Caco-2 (cell line): Measurements from ENCODE around the gene ALOXE3. TPM values are rescaled to one million over a fixed set of nuclear protein-coding genes. Genes with fewer than 3 reads are reported as not detected.

ENCODE experiments used
- BruUV-seq: library from RNA; stranded (reverse); fragments of 400-500 nt; replicated peaks from 2 replicates; lab custom pipeline; 2021; lab: Mats Ljungman, UMichigan
- CTCF ChIA-PET: fragments of 300-600 bp; sonication (Branson Sonifier 250); formaldehyde crosslinking; loops from one replicate; lab custom pipeline; 2022; ENCODE audit warnings: antibody characterized with exemption; lab: Charles Lee
- POLR2A ChIA-PET: fragments of 300-600 bp; sonication (Branson Sonifier 250); formaldehyde crosslinking; loops from one replicate; lab custom pipeline; 2022; ENCODE audit warnings: antibody characterized with exemption; lab: Charles Lee
- DNase-seq, 2 experiments: peaks; one replicate each; pipeline versions ENCODE4 v3.0.0 to v3.0.0-alpha.2; 2020 to 2022
- H3K27me3 ChIP-seq: replicated peaks from 2 replicates; pipeline ENCODE4 v1.6.0; 2011; ENCODE audit warnings: low read length; ENCODE audit not compliant: control insufficient read depth, insufficient read depth
- H3K36me3 ChIP-seq: 2 replicates; pipeline ENCODE4 v1.5.1; 2011; ENCODE audit warnings: low read length; ENCODE audit not compliant: control insufficient read depth, insufficient read depth
- H3K4me1 ChIP-seq: fragments of 250-450 bp; sonication (Bioruptor Pico); 2 replicates; pipeline ENCODE4 v1.5.1; 2020; ENCODE audit warnings: mild to moderate bottlenecking
- H3K4me3 ChIP-seq: 2 replicates; pipeline ENCODE4 v1.5.1; 2011; ENCODE audit warnings: low read depth, mild to moderate bottlenecking, control low read depth, low read length
- H3K9me3 ChIP-seq: fragments of 250-450 bp; sonication (Bioruptor Pico); 2 replicates; pipeline ENCODE4 v1.5.1; 2020; ENCODE audit warnings: mild to moderate bottlenecking, moderate library complexity
- H3K27ac Mint-ChIP-seq: one replicate; pipeline ENCODE4 v1.8.0; 2022; ENCODE audit warnings: mixed read lengths; ENCODE audit not compliant: unreplicated experiment
- H3K27me3 Mint-ChIP-seq: one replicate; pipeline ENCODE4 v1.8.0; 2022; ENCODE audit warnings: mixed read lengths; ENCODE audit not compliant: insufficient read depth, unreplicated experiment
- H3K36me3 Mint-ChIP-seq: one replicate; pipeline ENCODE4 v1.8.0; 2022; ENCODE audit warnings: mild to moderate bottlenecking, mixed read lengths; ENCODE audit not compliant: insufficient read depth, unreplicated experiment
- H3K4me1 Mint-ChIP-seq: one replicate; pipeline ENCODE4 v1.8.0; 2022; ENCODE audit warnings: low read depth, mixed read lengths; ENCODE audit not compliant: unreplicated experiment
- H3K4me3 Mint-ChIP-seq: one replicate; pipeline ENCODE4 v1.8.0; 2022; ENCODE audit warnings: mild to moderate bottlenecking, moderate library complexity, mixed read lengths; ENCODE audit not compliant: unreplicated experiment
- H3K9me3 Mint-ChIP-seq: one replicate; pipeline ENCODE4 v1.8.0; 2022; ENCODE audit warnings: mixed read lengths; ENCODE audit not compliant: unreplicated experiment
- CTCF ChIP-seq, 2 experiments: fragments of 200-600 bp in 1 of 2; IDR thresholded peaks; 1 replicate in 1 of 2; 2 replicates in 1 of 2; pipeline versions ENCODE4 v1.5.1 to v1.8.0; 2011 to 2022; ENCODE audit warnings: antibody characterized with exemption in 1 of 2, control low read depth in 1 of 2, inconsistent platforms in 1 of 2, low read depth in 1 of 2, low read length in 1 of 2, mild to moderate bottlenecking in 1 of 2, moderate library complexity in 1 of 2; ENCODE audit not compliant: insufficient read depth in 1 of 2, severe bottlenecking in 1 of 2, unreplicated experiment in 1 of 2
- intact Hi-C: fragments of 100-400 bp; cut with micrococcal nuclease; formaldehyde crosslinking; loops from one replicate; pipeline ENCODE4 v1.10.0; 2022; ENCODE audit not compliant: unreplicated experiment
- total RNA-seq: library from RNA; stranded (reverse); gene quantifications from 2 replicates; pipeline ENCODE4 v1.2.3, GENCODE V29; 2022

ALOXE3 gene
- total RNA-seq, 1 experiment from 2014 or later: not detected

GRCh38 chr17:8119581-8120519, 1.5 kb upstream of the ALOXE3 start:
- Mint-ChIP-seq H3K36me3 (peaks cover 43% of the 10 kb centered on the region), H3K4me1 (peaks cover 23% of the 10 kb centered on the region), H3K9me3 (no peaks in the 10 kb centered on the region), H3K27ac (peak overlapping the region; percentile 92), H3K4me3 (peak overlapping the region; percentile 87), H3K27me3 (peaks cover 3% of the 10 kb centered on the region)
- Histone ChIP-seq H3K9me3 (no peaks in the 10 kb centered on the region), H3K36me3 (no peaks in the 10 kb centered on the region), H3K4me1 (no peaks in the 10 kb centered on the region; the same call in 1 of the 2 replicates), H3K27me3 (no peaks in the 10 kb centered on the region; the same call in 1 of the 2 replicates), H3K4me3 (peak overlapping the region; percentile 63)
- intact Hi-C loops: loop anchor here (2.0 to 5.0 kb wide), 3 partner anchors 38 to 67 kb away; no protein-coding TSS in a partner anchor
- CTCF ChIA-PET: interaction anchor here (0.9 to 1.9 kb wide), 4 partner anchors 37 to 59 kb away, joined by 4 to 12 read pairs (median 6); no protein-coding TSS in a partner anchor
- POLR2A ChIA-PET: interaction anchor here (1.2 to 1.7 kb wide), 2 partner anchors 53 to 63 kb away, joined by 3 to 8 read pairs; no protein-coding TSS in a partner anchor
- BruUV-seq: no TSS peak
- no peak for TF ChIP-seq CTCF (IDR thresholded peaks at IDR 0.05; ENCODE audit: insufficient read depth in 1 of 2, low read depth in 1 of 2, low read length in 1 of 2, severe bottlenecking in 1 of 2, unreplicated experiment in 1 of 2)
- DNase-seq: peak; percentile 82 to 85

DNA sequence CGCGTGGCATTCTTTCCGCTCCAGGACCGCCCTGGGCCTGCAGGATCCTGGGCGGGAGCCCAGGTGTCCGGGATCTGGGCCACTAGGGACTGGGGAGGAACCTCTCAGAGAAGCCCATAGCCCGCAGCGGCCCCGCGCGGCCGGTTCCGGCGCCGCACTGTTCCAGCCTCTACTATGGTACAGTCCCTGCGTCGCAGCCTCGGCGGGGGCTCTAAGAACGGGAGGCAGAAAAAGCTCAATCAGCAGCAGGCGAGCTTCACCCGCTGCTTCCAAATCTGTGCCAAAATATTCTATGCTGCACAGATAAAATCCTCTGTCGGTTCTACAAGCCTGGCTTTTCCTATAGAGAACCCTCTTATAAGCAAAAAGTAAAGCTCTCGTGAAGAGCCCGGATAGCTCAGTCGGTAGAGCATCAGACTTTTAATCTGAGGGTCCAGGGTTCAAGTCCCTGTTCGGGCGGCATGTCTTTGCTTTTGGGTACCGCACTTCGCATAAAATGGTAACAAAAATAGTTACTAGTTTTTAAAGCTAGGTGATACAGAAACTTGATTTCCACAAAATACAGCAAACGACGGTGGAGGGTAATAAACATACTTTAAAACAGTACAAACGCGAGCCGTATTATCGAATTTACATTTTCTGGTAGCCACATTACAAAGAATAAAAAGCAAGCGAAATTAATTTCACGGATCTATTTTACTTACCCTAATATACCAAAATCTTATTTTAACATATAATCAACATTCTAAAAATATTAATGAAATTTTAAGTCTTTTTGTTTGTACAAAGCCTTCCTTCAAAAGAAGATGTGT, 661 bp upstream of the ALOXE3 start:
- Mint-ChIP-seq H3K4me3 (peak overlapping the region; percentile 87), H3K9me3 (no peaks in the 10 kb centered on the region), H3K4me1 (peaks cover 17% of the 10 kb centered on the region), H3K27ac (peak overlapping the region; percentile 92), H3K27me3 (peaks cover 6% of the 10 kb centered on the region), H3K36me3 (peaks cover 38% of the 10 kb centered on the region)
- Histone ChIP-seq H3K4me3 (peak overlapping the region; percentile 63), H3K36me3 (no peaks in the 10 kb centered on the region), H3K27me3 (no peaks in the 10 kb centered on the region; the same call in 1 of the 2 replicates), H3K4me1 (no peaks in the 10 kb centered on the region; the same call in 1 of the 2 replicates), H3K9me3 (no peaks in the 10 kb centered on the region)
- POLR2A ChIA-PET: interaction anchor here (1.2 to 1.7 kb wide), 2 partner anchors 54 to 62 kb away, joined by 3 to 8 read pairs; no protein-coding TSS in a partner anchor
- BruUV-seq: no TSS peak
- intact Hi-C loops: loop anchor here (2.0 to 5.0 kb wide), 3 partner anchors 37 to 68 kb away; no protein-coding TSS in a partner anchor
- CTCF ChIA-PET: interaction anchor here (0.6 to 1.9 kb wide), 4 partner anchors 38 to 59 kb away, joined by 3 to 12 read pairs (median 4); no protein-coding TSS in a partner anchor
- TF ChIP-seq CTCF (IDR thresholded peaks at IDR 0.05; ENCODE audit: insufficient read depth in 1 of 2, low read depth in 1 of 2, low read length in 1 of 2, severe bottlenecking in 1 of 2, unreplicated experiment in 1 of 2): peak; percentile 57 to 68
- DNase-seq: peak; percentile 83 to 84
